Sigmoid colon (tissue), 7 donors: ENCODE data around the gene HMG20A. TPM values are rescaled to one million over a fixed set of nuclear protein-coding genes. Genes with fewer than 3 reads are reported as not detected.

Source experiments
- DNase-seq: peaks from one replicate; pipeline ENCODE4 v3.0.0-alpha.2; 2019
- H3K27ac ChIP-seq, 4 donors: fragments of 200-600 bp; sonication (generic); one replicate each; pipeline ENCODE4 v1.5.1; 2016 to 2019; ENCODE audit warnings: mild to moderate bottlenecking in 1 of 4
- H3K27me3 ChIP-seq, 3 donors: fragments of 200-600 bp; sonication (generic); one replicate each; pipeline ENCODE4 v1.5.1; 2019; ENCODE audit warnings: mild to moderate bottlenecking in 1 of 3
- H3K36me3 ChIP-seq, 4 donors: fragments of 200-600 bp; sonication (generic); one replicate each; pipeline ENCODE4 v1.5.1; 2016 to 2019
- H3K4me1 ChIP-seq, 4 donors: fragments of 200-600 bp; sonication (generic); one replicate each; pipeline ENCODE4 v1.5.1; 2017 to 2019
- H3K4me3 ChIP-seq, 4 donors: fragments of 200-600 bp; sonication (generic); one replicate each; pipeline ENCODE4 v1.5.1; 2017 to 2019; ENCODE audit warnings: mild to moderate bottlenecking in 2 of 4, moderate library complexity in 1 of 4
- H3K9me3 ChIP-seq, 4 donors: fragments of 200-600 bp in 3 of 4; sonication (generic) in 3 of 4; one replicate each; pipeline versions ENCODE4 v1.5.1 to v1.6.1; 2013 to 2019
- EP300 ChIP-seq, 4 donors: sonication (generic); formaldehyde crosslinking; IDR thresholded peaks; one replicate each; pipeline ENCODE4 v1.6.1; 2017; ENCODE audit warnings: antibody characterized with exemption in 4 of 4
- POLR2A ChIP-seq, 2 donors: fragments of 450-650 bp; IDR thresholded peaks; one replicate each; pipeline ENCODE4 v1.6.1; 2016; ENCODE audit warnings: antibody characterized with exemption in 2 of 2, mild to moderate bottlenecking in 2 of 2, moderate library complexity in 2 of 2
- POLR2AphosphoS5 ChIP-seq, 4 donors: sonication (generic); formaldehyde crosslinking; IDR thresholded peaks; one replicate each; pipeline ENCODE4 v1.6.1; 2017; ENCODE audit warnings: antibody characterized with exemption in 4 of 4
- WGBS, 2 donors: extraction: QIAGEN DNeasy Blood & Tissue Kit; methylation state at CpG; one replicate each; pipeline ENCODE4 v1.1.7; 2013; 5-methylcytosine and 5-hydroxymethylcytosine counted together
- intact Hi-C: fragments of 100-400 bp; cut with DNase I; formaldehyde crosslinking; loops from one replicate; pipeline ENCODE4 v1.15.1; 2023
- polyA plus RNA-seq, 3 donors: library from polyadenylated mRNA; stranded (reverse); fragments of 200-250 nt; gene quantifications; one replicate each; pipeline ENCODE4 v1.2.3, GENCODE V29; 2013
- total RNA-seq, 4 donors: library from RNA; depleted of rRNA; stranded (reverse); fragments of >200 nt; gene quantifications; one replicate each; pipeline ENCODE4 v1.1.0, GENCODE V29; 2016
- TF ChIP-seq, protein P1 (sequence below), 4 experiments: fragments of 450-650 bp in 3 of 4; fragments of 200-600 bp in 1 of 4; IDR thresholded peaks; one replicate each; pipeline ENCODE4 v1.5.1; 2016 to 2019; ENCODE audit warnings: antibody characterized with exemption in 4 of 4, mild to moderate bottlenecking in 3 of 4, moderate library complexity in 2 of 4
- donor health status: healthy with polysubstance abuse.
- donor health status: Bipolar disorder and iron deficiency.
- donor health status: healthy.

Gene HMG20A
- total and polyA plus RNA-seq, 7 donors = 7.8 to 29.0 (median 22.5) TPM

DNA sequence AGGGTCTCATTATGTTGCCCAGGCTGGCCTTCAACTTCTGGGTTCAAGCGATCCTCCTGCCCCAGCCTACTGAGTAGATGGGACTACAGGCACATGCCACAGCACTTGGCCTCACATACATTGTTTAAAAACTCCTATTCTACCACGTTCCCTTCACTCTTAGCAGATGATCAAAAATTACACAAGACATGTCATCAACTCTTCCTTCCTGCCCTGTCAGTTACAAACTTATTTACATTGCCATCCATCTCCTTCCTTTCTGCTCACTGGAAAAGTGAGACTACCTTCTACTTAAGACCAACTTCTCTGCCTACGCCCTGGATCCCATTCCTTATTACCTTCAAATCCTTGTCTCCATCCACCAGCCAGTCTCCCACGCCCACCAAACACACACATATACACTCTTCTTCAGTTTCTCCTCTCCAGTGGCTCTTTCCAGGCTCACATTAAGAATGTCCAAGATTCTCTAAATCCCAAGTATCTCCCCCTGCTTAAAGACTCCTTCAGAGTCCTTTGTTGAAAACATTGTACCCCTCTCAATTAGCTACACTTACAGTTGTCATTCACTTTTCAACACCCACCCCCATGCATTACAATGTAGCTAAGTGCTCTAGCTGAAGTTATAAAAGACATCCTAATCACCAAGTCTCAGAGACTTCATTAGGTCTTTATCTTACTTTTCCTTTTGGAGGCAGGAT lies 5.1 kb upstream of the HMG20A start:
- H3K27me3 ChIP-seq = no peaks in the 10 kb centered on the region
- peak overlapping the region in 2 of 4 donors; percentile 14 to 16 for H3K27ac ChIP-seq
- DNase-seq = no peak
- TF ChIP-seq POLR2AphosphoS5 (IDR thresholded peaks at IDR 0.05) (no peak), POLR2A (IDR thresholded peaks at IDR 0.05) (no peak), EP300 (IDR thresholded peaks at IDR 0.05) (no peak)
- TF ChIP-seq, protein P1, sequence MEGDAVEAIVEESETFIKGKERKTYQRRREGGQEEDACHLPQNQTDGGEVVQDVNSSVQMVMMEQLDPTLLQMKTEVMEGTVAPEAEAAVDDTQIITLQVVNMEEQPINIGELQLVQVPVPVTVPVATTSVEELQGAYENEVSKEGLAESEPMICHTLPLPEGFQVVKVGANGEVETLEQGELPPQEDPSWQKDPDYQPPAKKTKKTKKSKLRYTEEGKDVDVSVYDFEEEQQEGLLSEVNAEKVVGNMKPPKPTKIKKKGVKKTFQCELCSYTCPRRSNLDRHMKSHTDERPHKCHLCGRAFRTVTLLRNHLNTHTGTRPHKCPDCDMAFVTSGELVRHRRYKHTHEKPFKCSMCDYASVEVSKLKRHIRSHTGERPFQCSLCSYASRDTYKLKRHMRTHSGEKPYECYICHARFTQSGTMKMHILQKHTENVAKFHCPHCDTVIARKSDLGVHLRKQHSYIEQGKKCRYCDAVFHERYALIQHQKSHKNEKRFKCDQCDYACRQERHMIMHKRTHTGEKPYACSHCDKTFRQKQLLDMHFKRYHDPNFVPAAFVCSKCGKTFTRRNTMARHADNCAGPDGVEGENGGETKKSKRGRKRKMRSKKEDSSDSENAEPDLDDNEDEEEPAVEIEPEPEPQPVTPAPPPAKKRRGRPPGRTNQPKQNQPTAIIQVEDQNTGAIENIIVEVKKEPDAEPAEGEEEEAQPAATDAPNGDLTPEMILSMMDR (IDR thresholded peaks at IDR 0.05) = no peak
- H3K9me3 ChIP-seq = no peaks in the 10 kb centered on the region
- H3K36me3 ChIP-seq = no peaks in the 10 kb centered on the region
- H3K4me3 ChIP-seq = no peak overlapping the region
- intact Hi-C loops = no loop called here
- peaks cover 0 to 41% (median 25%) of the 10 kb centered on the region in 4 donors for H3K4me1 ChIP-seq
- 83 to 90% methylated on average over 4 of the region's 4 CpGs for WGBS, 2 donors

GRCh38 chr15:77416148-77416455 lies 4.6 kb upstream of the HMG20A start:
- intact Hi-C loops = no loop called here
- no peak overlapping the region for H3K27ac ChIP-seq
- WGBS, 2 donors = 74 to 75% methylated on average over 2 of the region's 2 CpGs

GRCh38 chr15:77416954-77417353 lies 3.7 kb upstream of the HMG20A start:
- H3K27ac ChIP-seq = peak overlapping the region in 1 of 4 donors; percentile 97
- no peaks in the 10 kb centered on the region for H3K36me3 ChIP-seq
- TF ChIP-seq POLR2A (IDR thresholded peaks at IDR 0.05) (no peak), EP300 (IDR thresholded peaks at IDR 0.05) (no peak), POLR2AphosphoS5 (IDR thresholded peaks at IDR 0.05) (no peak)
- TF ChIP-seq, protein P1 (IDR thresholded peaks at IDR 0.05) = no peak
- 90% methylated on average over 1 of the region's 1 CpG for WGBS, 2 donors
- intact Hi-C loops = no loop called here
- H3K9me3 ChIP-seq = no peaks in the 10 kb centered on the region
- no peak for DNase-seq
- H3K4me1 ChIP-seq = peaks cover 0 to 52% (median 28%) of the 10 kb centered on the region in 4 donors
- H3K4me3 ChIP-seq = no peak overlapping the region
- no peaks in the 10 kb centered on the region for H3K27me3 ChIP-seq

More at GRCh38 chr15:77416148-77416455, 4.6 kb upstream of the HMG20A start:
- H3K4me1 ChIP-seq = peaks cover 0 to 43% (median 22%) of the 10 kb centered on the region in 4 donors
- H3K9me3 ChIP-seq = no peaks in the 10 kb centered on the region
- H3K36me3 ChIP-seq = no peaks in the 10 kb centered on the region
- TF ChIP-seq POLR2AphosphoS5 (IDR thresholded peaks at IDR 0.05) (no peak), EP300 (IDR thresholded peaks at IDR 0.05) (no peak), POLR2A (IDR thresholded peaks at IDR 0.05) (no peak)
- TF ChIP-seq, protein P1 (IDR thresholded peaks at IDR 0.05) = no peak
- DNase-seq = no peak
- no peaks in the 10 kb centered on the region for H3K27me3 ChIP-seq
- no peak overlapping the region for H3K4me3 ChIP-seq

DNA sequence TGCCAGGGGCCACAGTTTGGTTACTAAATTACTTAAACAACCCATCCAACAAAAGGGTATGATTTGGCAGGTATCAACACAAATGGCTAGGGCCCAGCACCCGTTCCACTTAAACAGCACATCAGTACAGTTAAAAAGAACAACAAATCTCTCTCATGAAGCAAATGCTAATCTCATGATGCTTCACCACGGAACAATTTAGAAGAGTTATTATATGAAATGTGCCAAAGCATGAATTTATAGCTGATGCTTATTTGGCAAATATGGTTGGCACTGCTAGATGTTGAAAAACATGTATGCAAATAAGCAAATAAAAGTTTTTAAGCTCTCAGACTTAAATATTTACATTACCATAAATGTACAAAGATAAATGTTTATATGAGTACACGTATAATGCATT lies 3.1 kb upstream of the HMG20A start:
- no peak for DNase-seq
- H3K36me3 ChIP-seq = no peaks in the 10 kb centered on the region
- no peaks in the 10 kb centered on the region for H3K27me3 ChIP-seq
- no peaks in the 10 kb centered on the region for H3K9me3 ChIP-seq
- intact Hi-C loops = no loop called here
- H3K4me3 ChIP-seq = no peak overlapping the region
- WGBS, 2 donors = 27 to 55% methylated on average over 3 of the region's 3 CpGs
- peak overlapping the region in 2 of 4 donors; percentile 96 to 97 for H3K27ac ChIP-seq
- TF ChIP-seq, protein P1 (IDR thresholded peaks at IDR 0.05) = no peak
- no peak for TF ChIP-seq POLR2AphosphoS5 (IDR thresholded peaks at IDR 0.05)
- no peak for TF ChIP-seq POLR2A (IDR thresholded peaks at IDR 0.05)
- TF ChIP-seq EP300 (IDR thresholded peaks at IDR 0.05) = no peak
- peaks cover 0 to 58% (median 34%) of the 10 kb centered on the region in 4 donors for H3K4me1 ChIP-seq
